Stimulated activated memory B cell treated with anti-CD40 and anti-IgM and Interleukin-4, amounts not matched to agents 10 μg/mL and 1 μg/mL and 100 μg/mL, for 72 hours (primary cell): ENCODE measurements around the gene NT5DC2.

Experiments
- ATAC-seq: fragments of 150-1000 bp; cut with Tn5 transposase; 2 replicates; pipeline ENCODE4 v1.10.0; 2021
- H3K27ac Mint-ChIP-seq: one replicate; pipeline ENCODE4 v1.8.0; 2022; ENCODE audit warnings: mild to moderate bottlenecking, mixed read lengths
- H3K27me3 Mint-ChIP-seq: one replicate; pipeline ENCODE4 v1.8.0; 2022; ENCODE audit warnings: mixed read lengths
- H3K36me3 Mint-ChIP-seq: one replicate; pipeline ENCODE4 v1.8.0; 2022; ENCODE audit warnings: mixed read lengths
- H3K4me1 Mint-ChIP-seq: one replicate; pipeline ENCODE4 v1.8.0; 2022; ENCODE audit warnings: mixed read lengths
- H3K4me3 Mint-ChIP-seq: one replicate; pipeline ENCODE4 v1.8.0; 2022; ENCODE audit warnings: mild to moderate bottlenecking, moderate library complexity, mixed read lengths
- H3K9me3 Mint-ChIP-seq: one replicate; pipeline ENCODE4 v1.8.0; 2022; ENCODE audit warnings: mixed read lengths

NT5DC2 gene

GRCh38 chr3:52492059-52492458 lies 41.6 kb downstream of the NT5DC2 start:
- H3K36me3 Mint-ChIP-seq: peaks cover 42% of the 10 kb centered on the region

GRCh38 chr3:52490939-52491526 lies 42.6 kb downstream of the NT5DC2 start:
- Mint-ChIP-seq H3K9me3 (no peaks in the 10 kb centered on the region), H3K27me3 (no peaks in the 10 kb centered on the region), H3K27ac (no peak overlapping the region), H3K4me3 (no peak overlapping the region), H3K36me3 (peaks cover 48% of the 10 kb centered on the region), H3K4me1 (no peaks in the 10 kb centered on the region)
- ATAC-seq: no peak

More at GRCh38 chr3:52492059-52492458, 41.6 kb downstream of the NT5DC2 start:
- ATAC-seq: no peak
- Mint-ChIP-seq H3K4me3 (no peak overlapping the region), H3K9me3 (no peaks in the 10 kb centered on the region), H3K27me3 (no peaks in the 10 kb centered on the region), H3K27ac (no peak overlapping the region), H3K4me1 (no peaks in the 10 kb centered on the region)

GRCh38 chr3:52490035-52490938 lies 43.4 kb downstream of the NT5DC2 start:
- Mint-ChIP-seq H3K4me1 (no peaks in the 10 kb centered on the region), H3K27me3 (no peaks in the 10 kb centered on the region), H3K4me3 (no peak overlapping the region), H3K36me3 (peaks cover 52% of the 10 kb centered on the region), H3K9me3 (no peaks in the 10 kb centered on the region), H3K27ac (no peak overlapping the region)
- ATAC-seq: no peak

- Mint-ChIP-seq H3K4me3 (no peak overlapping the region), H3K4me1 (no peaks in the 10 kb centered on the region), H3K36me3 (peaks cover 54% of the 10 kb centered on the region), H3K27ac (no peak overlapping the region), H3K9me3 (no peaks in the 10 kb centered on the region), H3K27me3 (no peaks in the 10 kb centered on the region)
- ATAC-seq: no peak
Measured at GRCh38 chr3:52489453-52489852, 44.2 kb downstream of the NT5DC2 start.

GRCh38 chr3:52488746-52489145 lies 44.9 kb downstream of the NT5DC2 start:
- H3K9me3 Mint-ChIP-seq: no peaks in the 10 kb centered on the region
- peaks cover 54% of the 10 kb centered on the region for H3K36me3 Mint-ChIP-seq
- no peaks in the 10 kb centered on the region for H3K4me1 Mint-ChIP-seq
- H3K27me3 Mint-ChIP-seq: no peaks in the 10 kb centered on the region
- ATAC-seq: no peak
- no peak overlapping the region for H3K4me3 Mint-ChIP-seq
- H3K27ac Mint-ChIP-seq: no peak overlapping the region

GRCh38 chr3:52487788-52488691 lies 45.6 kb downstream of the NT5DC2 start:
- Mint-ChIP-seq H3K27me3 (no peaks in the 10 kb centered on the region), H3K36me3 (peaks cover 53% of the 10 kb centered on the region), H3K4me3 (no peak overlapping the region), H3K9me3 (no peaks in the 10 kb centered on the region), H3K27ac (no peak overlapping the region), H3K4me1 (no peaks in the 10 kb centered on the region)
- ATAC-seq: no peak

- no peak for ATAC-seq
- H3K27me3 Mint-ChIP-seq: no peaks in the 10 kb centered on the region
- H3K4me3 Mint-ChIP-seq: no peak overlapping the region
- no peaks in the 10 kb centered on the region for H3K9me3 Mint-ChIP-seq
- no peaks in the 10 kb centered on the region for H3K4me1 Mint-ChIP-seq
- H3K27ac Mint-ChIP-seq: no peak overlapping the region
- H3K36me3 Mint-ChIP-seq: peaks cover 45% of the 10 kb centered on the region
Measured at GRCh38 chr3:52487050-52487787, 46.4 kb downstream of the NT5DC2 start.

- ATAC-seq: no peak
- H3K36me3 Mint-ChIP-seq: peaks cover 60% of the 10 kb centered on the region
- no peak overlapping the region for H3K4me3 Mint-ChIP-seq
- H3K27me3 Mint-ChIP-seq: no peaks in the 10 kb centered on the region
- no peaks in the 10 kb centered on the region for H3K4me1 Mint-ChIP-seq
- no peaks in the 10 kb centered on the region for H3K9me3 Mint-ChIP-seq
- H3K27ac Mint-ChIP-seq: no peak overlapping the region
Measured at GRCh38 chr3:52484680-52485461, 48.8 kb downstream of the NT5DC2 start.

GRCh38 chr3:52483577-52484381 lies 49.9 kb downstream of the NT5DC2 start:
- no peak overlapping the region for H3K4me3 Mint-ChIP-seq
- H3K4me1 Mint-ChIP-seq: no peaks in the 10 kb centered on the region
- H3K9me3 Mint-ChIP-seq: no peaks in the 10 kb centered on the region
- no peak overlapping the region for H3K27ac Mint-ChIP-seq
- peaks cover 62% of the 10 kb centered on the region for H3K36me3 Mint-ChIP-seq
- no peak for ATAC-seq
- no peaks in the 10 kb centered on the region for H3K27me3 Mint-ChIP-seq

GRCh38 chr3:52483081-52483480 lies 50.6 kb downstream of the NT5DC2 start:
- Mint-ChIP-seq H3K4me1 (no peaks in the 10 kb centered on the region), H3K9me3 (no peaks in the 10 kb centered on the region), H3K36me3 (peaks cover 55% of the 10 kb centered on the region), H3K27me3 (no peaks in the 10 kb centered on the region), H3K27ac (no peak overlapping the region), H3K4me3 (no peak overlapping the region)
- no peak for ATAC-seq

- Mint-ChIP-seq H3K9me3 (no peaks in the 10 kb centered on the region), H3K4me1 (no peaks in the 10 kb centered on the region), H3K27me3 (no peaks in the 10 kb centered on the region), H3K4me3 (no peak overlapping the region), H3K36me3 (peaks cover 48% of the 10 kb centered on the region), H3K27ac (no peak overlapping the region)
- no peak for ATAC-seq
Measured at GRCh38 chr3:52481819-52482521, 51.7 kb downstream of the NT5DC2 start.

- Mint-ChIP-seq H3K4me1 (no peaks in the 10 kb centered on the region), H3K27me3 (no peaks in the 10 kb centered on the region), H3K4me3 (no peak overlapping the region), H3K9me3 (no peaks in the 10 kb centered on the region), H3K27ac (no peak overlapping the region), H3K36me3 (peaks cover 43% of the 10 kb centered on the region)
- no peak for ATAC-seq
Measured at GRCh38 chr3:52480768-52481715, 52.6 kb downstream of the NT5DC2 start.
